GM19324 (cell line): Measurements from ENCODE around the gene OR1N2.
"Not testable (repeated sequence)": the region's sequence is repeated elsewhere in the genome, so short reads cannot be mapped to it uniquely, and the experiment has no call there.

ENCODE experiments used
- ATAC-seq: cut with Tn5 transposase; IDR thresholded peaks from one replicate; pipeline ENCODE4 v1.9.1; 2021; ENCODE audit warnings: mild to moderate bottlenecking, moderate library complexity; ENCODE audit not compliant: unreplicated experiment, low FRiP score

OR1N2 gene

GRCh38 chr9:122552812-122553211, at the start of gene OR1N2:
Gene OR1N2 (plus strand): TSS chr9:122553112. CDS start chr9:122553212, 100 bp downstream.
- no peak for ATAC-seq

- ATAC-seq, result no peak
Measured at GRCh38 chr9:122506964-122507363, 45.9 kb upstream of the OR1N2 start.

GRCh38 chr9:122510502-122510901, 42.4 kb upstream of the OR1N2 start, which contains the start of gene OR1J2:
Gene OR1J2 (plus strand): TSS chr9:122510802. CDS start chr9:122510802, 0 bp downstream.
- no peak for ATAC-seq

GRCh38 chr9:122518226-122518625, 34.7 kb upstream of the OR1N2 start:
- no peak for ATAC-seq

GRCh38 chr9:122518841-122519240, 34.1 kb upstream of the OR1N2 start, which contains the start of gene OR1J4:
Gene OR1J4 (plus strand): TSS chr9:122519141. CDS start chr9:122519141, 0 bp downstream.
- ATAC-seq, result no peak

GRCh38 chr9:122519376-122519775, 33.5 kb upstream of the OR1N2 start:
- ATAC-seq, result no peak

GRCh38 chr9:122526602-122527001, 26.3 kb upstream of the OR1N2 start:
- ATAC-seq, result no peak

GRCh38 chr9:122527193-122527592, 25.7 kb upstream of the OR1N2 start, which contains the start of gene OR1N1:
Gene OR1N1 (minus strand): TSS chr9:122527293. CDS start chr9:122527293, 0 bp downstream.
- no peak for ATAC-seq

GRCh38 chr9:122531157-122531556, 21.8 kb upstream of the OR1N2 start:
- ATAC-seq, result not testable (repeated sequence)

GRCh38 chr9:122536134-122536533, 16.8 kb upstream of the OR1N2 start:
- ATAC-seq, result no peak

- ATAC-seq, result not testable (repeated sequence)
Measured at GRCh38 chr9:122537066-122537465, 15.8 kb upstream of the OR1N2 start.

GRCh38 chr9:122538757-122539156, 14.2 kb upstream of the OR1N2 start:
- ATAC-seq, result no peak

- no peak for ATAC-seq
Measured at GRCh38 chr9:122546196-122546595, 6.7 kb upstream of the OR1N2 start.

- no peak for ATAC-seq
Measured at GRCh38 chr9:122551371-122551770, 1.5 kb upstream of the OR1N2 start.

GRCh38 chr9:122561446-122561845, 8.5 kb downstream of the OR1N2 start:
- no peak for ATAC-seq

- ATAC-seq, result no peak
Measured at GRCh38 chr9:122562134-122562760, 9.3 kb downstream of the OR1N2 start.

GRCh38 chr9:122567901-122568300, 15.0 kb downstream of the OR1N2 start:
- no peak for ATAC-seq

- ATAC-seq, result no peak
Measured at GRCh38 chr9:122572456-122572855, 19.5 kb downstream of the OR1N2 start.

- no peak for ATAC-seq
Measured at GRCh38 chr9:122579874-122580273, 27.0 kb downstream of the OR1N2 start.

GRCh38 chr9:122580360-122580759, 27.4 kb downstream of the OR1N2 start:
- ATAC-seq, result no peak

- ATAC-seq, result not testable (repeated sequence)
Measured at GRCh38 chr9:122583284-122583683, 30.4 kb downstream of the OR1N2 start, which contains the start of gene OR1L8. Gene OR1L8 (minus strand): TSS chr9:122583384. CDS start chr9:122568477, 14,907 bp downstream.
